Thoracic aorta (tissue), 2 donors: ENCODE results near the gene CDH23. TPM values are rescaled to one million over a fixed set of nuclear protein-coding genes. Genes with fewer than 3 reads are reported as not detected.
A peak's percentile ranks its signal among the peaks of the same experiment; 100 is the strongest.

Experiments
- ATAC-seq: fragments of 150-250 bp; one replicate; pipeline ENCODE4 v1.8.0; 2017; ENCODE audit warnings: low read depth; ENCODE audit not compliant: insufficient number of reproducible peaks, low FRiP score
- DNase-seq: peaks from one replicate; pipeline ENCODE4 v3.0.0-alpha.2; 2020; ENCODE audit warnings: low spot score
- H3K27ac ChIP-seq, 2 donors: fragments of 200-600 bp; sonication (generic); 1 replicate in 1 of 2; 2 replicates in 1 of 2; pipeline ENCODE4 v1.5.1; 2016; ENCODE audit warnings: mild to moderate bottlenecking in 2 of 2, moderate library complexity in 2 of 2
- H3K27me3 ChIP-seq: fragments of 200-600 bp; sonication (generic); replicated peaks from 2 replicates; pipeline ENCODE4 v1.6.0; 2016; ENCODE audit warnings: mild to moderate bottlenecking; ENCODE audit not compliant: insufficient read depth
- H3K36me3 ChIP-seq: fragments of 200-600 bp; sonication (generic); one replicate; pipeline ENCODE4 v1.5.1; 2016
- H3K4me1 ChIP-seq, 2 donors: fragments of 200-600 bp; sonication (generic); 1 replicate in 1 of 2; 2 replicates in 1 of 2; pipeline versions ENCODE4 v1.5.1 to v1.6.0; 2016; ENCODE audit warnings: low read depth in 2 of 2, mild to moderate bottlenecking in 1 of 2; ENCODE audit not compliant: control insufficient read depth in 1 of 2
- H3K4me3 ChIP-seq: fragments of 200-600 bp; sonication (generic); 2 replicates; pipeline ENCODE4 v1.5.1; 2016; ENCODE audit warnings: mild to moderate bottlenecking
- H3K9me3 ChIP-seq: fragments of 200-600 bp; sonication (generic); 2 replicates; pipeline ENCODE4 v1.5.1; 2016
- CTCF ChIP-seq: fragments of 200-600 bp; sonication (generic); IDR thresholded peaks from one replicate; pipeline ENCODE4 v1.5.1; 2019; ENCODE audit warnings: antibody characterized with exemption
- total RNA-seq, 2 donors: library from RNA; depleted of rRNA; stranded (reverse); fragments of >200 nt; gene quantifications; one replicate each; pipeline versions ENCODE4 v1.1.0 to v1.2.3, GENCODE V29; 2016

The CDH23 gene
- total RNA-seq, 2 donors from 2014 or later: 10.6 to 10.8 TPM

DNA sequence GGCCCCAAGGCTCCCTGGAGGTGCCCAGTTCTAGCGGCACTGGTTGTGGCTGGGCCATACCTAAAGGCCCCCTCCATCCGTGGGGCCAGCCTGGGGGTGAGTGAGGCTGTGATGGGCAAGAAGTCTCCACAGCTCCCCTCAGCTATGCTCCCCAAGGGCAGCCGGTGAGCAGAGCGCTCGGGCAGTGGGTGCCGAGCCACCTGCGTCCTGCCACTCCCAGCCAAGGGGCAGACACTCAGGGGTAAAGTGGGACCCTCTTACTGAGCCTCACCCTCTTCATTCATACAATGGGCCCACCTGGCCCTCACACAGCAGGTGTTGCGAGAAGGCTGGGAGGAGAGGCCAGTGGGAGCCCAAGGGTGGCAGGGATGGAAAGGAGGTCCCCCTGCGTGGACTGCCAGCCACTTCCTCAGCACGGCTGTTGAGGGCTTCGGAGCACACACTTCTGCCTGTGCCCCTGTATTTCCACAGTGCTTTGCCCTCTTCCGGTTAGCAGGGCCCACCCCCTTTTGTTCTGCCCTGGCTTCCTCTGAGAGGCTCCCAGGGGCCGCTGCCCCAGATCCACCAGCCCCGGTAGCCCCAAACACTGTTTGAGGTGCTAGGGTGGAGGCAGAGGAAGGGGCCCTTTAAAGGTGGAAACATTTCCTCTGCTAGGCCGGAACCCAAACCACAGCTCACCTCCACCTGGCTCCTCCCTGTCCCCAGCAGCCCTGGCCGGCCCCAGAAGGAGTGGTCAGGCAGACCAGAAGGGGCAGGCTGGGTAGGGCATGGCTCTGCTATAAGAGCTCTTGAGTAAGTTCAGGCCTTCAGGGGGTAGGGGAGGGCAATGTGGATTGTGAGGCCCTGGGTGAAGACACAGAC is 339.2 kb downstream of the CDH23 start:
- no peaks in the 10 kb centered on the region for H3K27me3 ChIP-seq
- ATAC-seq (no peak), DNase-seq (no peak)
- TF ChIP-seq CTCF: no peak
- H3K4me3 ChIP-seq: no peak overlapping the region
- no peaks in the 10 kb centered on the region for H3K9me3 ChIP-seq
- H3K36me3 ChIP-seq: no peaks in the 10 kb centered on the region
- peaks cover 0 to 2% of the 10 kb centered on the region in 2 donors for H3K4me1 ChIP-seq
- no peak overlapping the region for H3K27ac ChIP-seq

- DNase-seq: no peak
- Histone ChIP-seq H3K27me3 (no peaks in the 10 kb centered on the region), H3K27ac (peak overlapping the region in 1 of 2 donors; percentile 16), H3K9me3 (no peaks in the 10 kb centered on the region), H3K4me1 (peaks cover 0 to 2% of the 10 kb centered on the region in 2 donors), H3K36me3 (no peaks in the 10 kb centered on the region), H3K4me3 (no peak overlapping the region)
- TF ChIP-seq CTCF: no peak
- ATAC-seq: no peak
These were observed 339.8 kb downstream of the CDH23 start for GRCh38 chr10:71736570-71736952.

DNA sequence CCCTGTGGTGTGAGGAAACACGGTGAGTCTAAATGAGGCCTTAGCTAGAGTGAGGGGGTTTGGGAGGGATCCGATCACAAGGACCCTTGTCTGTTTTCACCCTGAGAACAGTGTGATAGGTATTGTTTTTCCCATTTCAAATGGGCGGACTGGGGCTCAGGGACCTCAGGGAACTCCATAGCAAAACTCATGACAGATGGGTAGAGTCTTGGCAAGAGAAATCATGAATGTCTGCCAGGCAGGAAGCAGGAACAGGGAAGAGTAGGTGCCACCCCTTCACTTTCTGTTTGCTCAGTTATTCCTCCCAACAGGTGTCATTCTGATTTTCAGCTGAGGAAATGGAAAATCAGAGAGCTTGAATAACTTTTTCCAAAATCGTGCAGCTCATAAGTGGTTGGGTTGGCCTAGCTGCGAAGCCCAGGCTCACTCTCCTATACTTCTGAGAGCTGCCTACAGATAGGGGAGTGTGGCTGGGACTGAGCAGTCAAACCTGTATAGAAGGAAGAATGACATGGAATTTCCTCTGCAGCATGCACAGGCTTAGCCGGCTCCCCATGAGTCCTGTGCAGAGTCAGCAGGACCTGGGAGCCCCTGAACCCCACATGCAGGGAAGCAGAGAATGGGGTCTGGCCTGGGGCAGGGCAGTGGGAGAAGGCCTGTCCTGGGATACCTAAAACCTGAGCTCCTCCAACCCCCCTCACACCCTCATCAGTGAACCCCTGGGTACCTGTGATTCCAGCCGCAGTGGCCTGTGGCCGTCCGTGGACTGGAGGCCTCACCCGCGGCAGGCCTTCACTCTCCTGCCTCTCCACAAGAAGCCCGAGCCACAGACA is 340.5 kb downstream of the CDH23 start:
- peak overlapping the region in 1 of 2 donors; percentile 16 for H3K27ac ChIP-seq
- no peaks in the 10 kb centered on the region for H3K9me3 ChIP-seq

GRCh38 chr10:71737834-71738197 is 341.1 kb downstream of the CDH23 start:
- Histone ChIP-seq H3K4me1 (peaks cover 0 to 2% of the 10 kb centered on the region in 2 donors), H3K4me3 (no peak overlapping the region)

More for the DNA sequence above, 340.5 kb downstream of the CDH23 start:
- no peaks in the 10 kb centered on the region for H3K27me3 ChIP-seq
- ATAC-seq (no peak), DNase-seq (no peak)
- no peaks in the 10 kb centered on the region for H3K36me3 ChIP-seq
- no peak overlapping the region for H3K4me3 ChIP-seq
- TF ChIP-seq CTCF: no peak
- H3K4me1 ChIP-seq: peaks cover 0 to 2% of the 10 kb centered on the region in 2 donors

More at GRCh38 chr10:71737834-71738197, 341.1 kb downstream of the CDH23 start:
- ATAC-seq: no peak
- Histone ChIP-seq H3K27me3 (no peaks in the 10 kb centered on the region), H3K9me3 (no peaks in the 10 kb centered on the region), H3K27ac (no peak overlapping the region), H3K36me3 (no peaks in the 10 kb centered on the region)
- no peak for TF ChIP-seq CTCF
- DNase-seq: no peak
